H1 (cell line): ENCODE measurements around the gene ASL. TPM values are rescaled to one million over a fixed set of nuclear protein-coding genes. Genes with fewer than 3 reads are reported as not detected.

Experiments used
- ASH2L ChIP-seq: fragments of 200-600, 300-600 bp; sonication (generic); IDR thresholded peaks from one replicate; pipeline ENCODE4 v1.7.1; 2017; ENCODE audit warnings: low read length
- RAD21 ChIP-seq, 2 experiments: IDR thresholded peaks in 1 of 2; conservative IDR thresholded peaks in 1 of 2; 2 replicates each; pipeline ENCODE4 v1.6.1; 2011; ENCODE audit warnings: low read depth in 2 of 2, low read length in 2 of 2, improper control_type of control experiment in 1 of 2, inconsistent platforms in 1 of 2, mild to moderate bottlenecking in 1 of 2, moderate library complexity in 1 of 2
- TAF1 ChIP-seq: IDR thresholded peaks from 2 replicates; pipeline ENCODE4 v1.6.1; 2011; ENCODE audit warnings: mild to moderate bottlenecking, low read depth, low read length
- TBP ChIP-seq: IDR thresholded peaks from 2 replicates; pipeline ENCODE4 v1.6.1; 2011; ENCODE audit warnings: low read depth, low read length, improper control_type of control experiment
- polyA plus RNA-seq, 7 experiments: library from polyadenylated mRNA; depleted of rRNA in 3 of 7; stranded (reverse) in 5 of 7; unstranded in 2 of 7; fragments of >200 nt in 5 of 7; fragments of 200-250 nt in 2 of 7; gene quantifications; 1 replicate in 5 of 7; 2 replicates in 1 of 7; 4 replicates in 1 of 7; pipeline versions ENCODE4 v1.2.1 to v1.2.3, GENCODE V29; 2011 to 2013; ENCODE audit warnings: missing spikeins in 2 of 7, mixed read lengths in 2 of 7
- total RNA-seq: library from RNA; stranded (reverse); fragmentation: NEBNext Ultra II Directional; extraction: Animal tissue kit (Norgen Biotek cat#: 25700); gene quantifications from 2 replicates; pipeline ENCODE4 v1.2.1, GENCODE V29; 2021

Gene ASL
- total and polyA plus RNA-seq, 2 of the 8 experiments (the other 6 are each of a cell fraction or from before 2014, with no cell fraction given) = 23.3 to 35.3 TPM

DNA sequence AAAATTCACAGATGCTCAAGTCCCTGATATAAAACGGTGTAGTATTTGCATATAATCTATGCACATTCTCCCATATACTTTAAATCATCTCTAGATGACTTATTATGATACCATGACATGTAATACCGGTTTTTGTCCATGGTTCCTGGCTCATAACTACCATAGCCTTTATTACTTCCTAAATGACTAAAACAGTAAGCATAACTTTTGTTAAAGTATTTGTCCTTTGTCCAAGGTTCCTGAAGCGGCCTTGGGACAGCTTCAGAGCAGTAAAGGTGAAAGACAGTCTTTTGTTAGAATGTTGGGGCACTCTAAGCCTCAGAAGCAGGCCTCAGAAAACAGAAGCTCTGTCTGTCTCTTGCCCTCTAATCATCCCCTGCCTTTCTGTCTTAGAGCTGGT, 43.0 kb downstream of the ASL start (continued):
- TF ChIP-seq ASH2L (no peak), TAF1 (no peak), RAD21 (IDR thresholded peaks at IDR 0.05 in 1 of 2, conservative IDR thresholded peaks at IDR 0.05 in 1 of 2; ENCODE audit: low read depth in 2 of 2, low read length in 2 of 2) (no peak), TBP (no peak)
